ENCODE data around the gene PNPLA5. TPM values are rescaled to one million over a fixed set of nuclear protein-coding genes. Genes with fewer than 3 reads are reported as not detected.

The PNPLA5 gene
- total and polyA plus RNA-seq, 2 of the 13 experiments (the other 11 are each of a cell fraction or from before 2014, with no cell fraction given) = not detected

DNA sequence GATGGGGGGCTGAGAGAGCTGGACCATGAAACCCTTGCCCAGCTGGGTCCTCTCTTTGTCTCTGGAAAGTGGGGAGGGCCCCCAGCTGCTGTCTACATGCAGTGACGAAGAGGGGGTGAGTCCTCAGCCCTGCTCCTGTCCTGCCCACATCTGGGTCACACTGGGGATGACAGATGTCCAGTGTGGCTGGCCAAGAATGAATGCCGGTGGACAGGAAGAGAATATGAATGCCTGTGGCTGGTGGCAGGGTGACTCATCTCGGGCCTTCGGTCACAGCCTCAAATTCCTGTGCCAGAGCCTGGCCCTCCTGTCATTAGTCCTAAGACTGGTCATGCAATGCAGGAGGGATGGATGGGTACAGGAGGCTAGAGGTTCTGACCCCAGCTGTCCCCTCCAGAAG, 29.6 kb upstream of the PNPLA5 start (continued):
- TF ChIP-seq HNF1A (IDR thresholded peaks at IDR 0.05; ENCODE audit: low read depth) (no peak), HNF1A (CRISPR knock-in tag; IDR thresholded peaks at IDR 0.05; ENCODE audit: borderline replicate concordance) (0 out of 2 replicates have a peak, but pooled peaks have one; percentile 27), FOSL2 (CRISPR knock-in tag; IDR thresholded peaks at IDR 0.05) (peak; percentile 90), SYNCRIP (IDR thresholded peaks at IDR 0.05; ENCODE audit: insufficient read depth, low read depth, low read length) (no peak)

DNA sequence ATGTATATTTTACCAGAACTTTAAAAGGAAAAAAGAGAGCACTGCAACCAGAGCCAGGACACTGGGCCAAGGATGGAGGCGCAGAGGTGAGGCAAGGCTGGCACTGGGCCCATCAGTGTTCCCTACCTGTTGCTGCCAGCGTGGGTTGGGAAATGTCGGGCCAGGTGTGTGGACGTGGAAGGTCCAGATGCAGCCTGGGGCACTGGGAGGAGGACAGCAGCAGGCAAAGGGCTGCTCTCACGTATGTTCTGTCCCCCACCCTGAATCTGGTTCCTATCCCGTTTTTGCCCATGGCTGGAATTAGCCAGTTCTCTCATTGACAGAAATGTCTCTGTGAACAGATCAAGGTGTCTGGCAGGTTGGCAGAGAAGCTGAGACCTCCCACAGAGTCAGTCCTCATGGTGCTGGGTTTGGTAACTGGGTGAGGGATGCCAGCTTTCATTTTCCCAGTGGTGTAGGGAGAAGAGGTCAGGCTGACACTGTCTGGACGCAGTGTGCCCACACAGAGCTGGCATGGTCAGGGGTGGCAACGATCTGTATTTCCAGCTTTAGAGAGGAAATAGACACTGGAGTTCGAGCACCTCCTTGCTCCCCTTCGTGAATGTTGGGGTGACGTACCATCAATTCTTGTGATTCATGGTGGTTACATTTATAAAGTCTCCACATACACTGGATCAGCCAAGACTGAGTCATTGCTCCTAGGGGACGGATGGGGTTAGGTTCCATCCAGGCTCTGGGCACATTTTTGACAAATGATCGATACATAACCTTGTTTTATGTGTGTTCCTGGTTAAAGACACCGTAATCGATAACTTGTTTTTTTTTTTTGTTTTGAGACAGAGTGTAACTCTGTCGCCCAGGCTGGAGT, 27.5 kb upstream of the PNPLA5 start:
- Histone ChIP-seq H3K4me3 (replicated peaks in 1 of 3; ENCODE audit: insufficient read depth in 1 of 3, low read depth in 2 of 3, low read length in 3 of 3) (no peak overlapping the region), H3K4me1 (ENCODE audit: insufficient read depth, low read length) (peaks cover 32% of the 10 kb centered on the region), H3K36me3 (replicated peaks in 1 of 2; ENCODE audit: control insufficient read depth in 1 of 2, insufficient read depth in 2 of 2, low read length in 2 of 2) (no peaks in the 10 kb centered on the region), H3K9ac (ENCODE audit: insufficient read depth, low read depth, low read length) (no peak overlapping the region), H4K20me1 (ENCODE audit: insufficient read depth, low read length) (no peaks in the 10 kb centered on the region), H2AFZ (ENCODE audit: low read length) (no peak overlapping the region), H3K79me2 (ENCODE audit: insufficient read depth, low read length) (no peaks in the 10 kb centered on the region), H3K27ac (ENCODE audit: extremely low read length, insufficient read depth, low read length) (no peak overlapping the region), H3K4me2 (ENCODE audit: low read depth, low read length) (no peak overlapping the region), H3K9me3 (ENCODE audit: low read length) (no peaks in the 10 kb centered on the region), H3K27me3 (ENCODE audit: control insufficient read depth in 1 of 2, insufficient read depth in 2 of 2, low read length in 2 of 2) (no peaks in the 10 kb centered on the region; a peak in 1 of 5 replicates)
- in situ Hi-C loops (cut with HindIII; ENCODE audit: extremely low pct_ligation_motif_present, low pct_unique_long_range_greater_than_20kb) (no loop called here), intact Hi-C loops (cut with micrococcal nuclease; ENCODE audit: unreplicated experiment) (no loop called here)
- CTCF ChIA-PET (ENCODE audit: low intra/inter-chr PET ratio, low total read pairs) = no interaction called here
- BruUV-seq (replicated peaks) = no TSS peak
- no peak for DNase-seq (ENCODE audit: low spot score)
- 58% methylated on average over 15 of the region's 16 CpGs for WGBS (ENCODE audit: low lambda C conversion rate)
- POLR2A ChIA-PET = no interaction called here
- no peak for ATAC-seq
- no peak for FAIRE-seq
- TF ChIP-seq SIX1 (CRISPR knock-in tag; IDR thresholded peaks at IDR 0.05; ENCODE audit: borderline replicate concordance) (no peak), ZNF598 (CRISPR knock-in tag; IDR thresholded peaks at IDR 0.05; ENCODE audit: borderline replicate concordance) (no peak), ATF3 (CRISPR knock-in tag; IDR thresholded peaks at IDR 0.05) (no peak), ZMYM2 (CRISPR knock-in tag; IDR thresholded peaks at IDR 0.05) (no peak), DBP (CRISPR knock-in tag; IDR thresholded peaks at IDR 0.05; ENCODE audit: not compliant biosample characterization) (no peak), ZC3H13 (CRISPR knock-in tag; IDR thresholded peaks at IDR 0.05) (no peak), RELA (CRISPR knock-in tag; IDR thresholded peaks at IDR 0.05) (no peak), XBP1 (CRISPR knock-in tag; IDR thresholded peaks at IDR 0.05) (no peak), TEAD3 (CRISPR knock-in tag; optimal IDR thresholded peaks at IDR 0.05; ENCODE audit: borderline replicate concordance) (no peak), GATA4 (IDR thresholded peaks at IDR 0.05; ENCODE audit: borderline replicate concordance, low read depth) (no peak), NFE2 (CRISPR knock-in tag; IDR thresholded peaks at IDR 0.05) (no peak)
- TF ChIP-seq, protein P1, sequence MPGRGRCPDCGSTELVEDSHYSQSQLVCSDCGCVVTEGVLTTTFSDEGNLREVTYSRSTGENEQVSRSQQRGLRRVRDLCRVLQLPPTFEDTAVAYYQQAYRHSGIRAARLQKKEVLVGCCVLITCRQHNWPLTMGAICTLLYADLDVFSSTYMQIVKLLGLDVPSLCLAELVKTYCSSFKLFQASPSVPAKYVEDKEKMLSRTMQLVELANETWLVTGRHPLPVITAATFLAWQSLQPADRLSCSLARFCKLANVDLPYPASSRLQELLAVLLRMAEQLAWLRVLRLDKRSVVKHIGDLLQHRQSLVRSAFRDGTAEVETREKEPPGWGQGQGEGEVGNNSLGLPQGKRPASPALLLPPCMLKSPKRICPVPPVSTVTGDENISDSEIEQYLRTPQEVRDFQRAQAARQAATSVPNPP (CRISPR knock-in tag; IDR thresholded peaks at IDR 0.05) = no peak

Data from HepG2 (cell line).